ENCODE results near the gene SLC25A13. TPM values are rescaled to one million over a fixed set of nuclear protein-coding genes. Genes with fewer than 3 reads are reported as not detected.

SLC25A13 gene
- total and polyA plus RNA-seq, 2 of the 4 experiments (the other 2 are of a cell fraction): 7.4 to 11.7 TPM

- Histone ChIP-seq H3K36me3 (ENCODE audit: control insufficient read depth, insufficient read depth, low read length) (no peaks in the 10 kb centered on the region), H3K14ac (replicated peaks; ENCODE audit: low read depth, low read length) (no peak overlapping the region), H4K5ac (ENCODE audit: low read depth, low read length) (no peak overlapping the region), H3K27ac (ENCODE audit: insufficient read depth, low read length) (no peak overlapping the region), H2AFZ (replicated peaks; ENCODE audit: low read length, poor library complexity) (no peak overlapping the region), H3K23ac (ENCODE audit: low read depth, low read length) (no peak overlapping the region), H3K4me2 (ENCODE audit: low read depth, low read length) (no peak overlapping the region), H2BK120ac (ENCODE audit: low read depth, low read length) (no peak overlapping the region), H2AK9ac (replicated peaks; ENCODE audit: low read depth, low read length, poor library complexity) (no peak overlapping the region), H3K18ac (ENCODE audit: low read depth, low read length) (no peak overlapping the region), H3K9me1 (ENCODE audit: insufficient read depth, low read length) (peaks cover 6% of the 10 kb centered on the region; the same call in 1 of the 2 replicates), H2BK15ac (ENCODE audit: low read depth, low read length) (no peak overlapping the region), H3K4me1 (ENCODE audit: control insufficient read depth, insufficient read depth, low read length) (no peaks in the 10 kb centered on the region), H2BK20ac (ENCODE audit: low read depth, low read length) (no peak overlapping the region), H4K20me1 (ENCODE audit: insufficient read depth, low read length) (0 out of 2 replicates have a peak, but pooled peaks cover 6% of the 10 kb centered on the region), H3K56ac (ENCODE audit: extremely low read depth, insufficient read depth, low read length) (no peak overlapping the region), H3K4me3 (ENCODE audit: insufficient read depth, low read depth, low read length) (no peak overlapping the region), H3K9me3 (ENCODE audit: control insufficient read depth, insufficient read depth, low read length) (no peaks in the 10 kb centered on the region), H2AK5ac (ENCODE audit: low read depth, low read length) (no peak overlapping the region), H2BK5ac (ENCODE audit: low read depth, low read length, poor library complexity, severe bottlenecking) (no peak overlapping the region), H4K8ac (ENCODE audit: low read depth in 2 of 2, low read length in 2 of 2) (no peak overlapping the region), H3K4ac (ENCODE audit: low read depth, low read length) (no peak overlapping the region), H4K91ac (ENCODE audit: insufficient read depth, low read depth, low read length) (no peak overlapping the region), H3K27me3 (ENCODE audit: control insufficient read depth, insufficient read depth, low read length) (no peaks in the 10 kb centered on the region), H3K9ac (ENCODE audit: low read depth, low read length) (no peak overlapping the region), H3K79me1 (ENCODE audit: low read depth in 1 of 2, low read length in 2 of 2) (peaks cover 17 to 21% of the 10 kb centered on the region in 2 experiments; a peak in 3 of 4 replicates)
- dilution Hi-C loops (cut with HindIII; ENCODE audit: low sequenced_read_pairs, unreplicated experiment) (no loop called here), intact Hi-C loops (cut with micrococcal nuclease) (no loop called here), in situ Hi-C loops (cut with MboI; ENCODE audit: low sequenced_read_pairs) (no loop called here)
- POLR2A ChIA-PET (ENCODE audit: unreplicated experiment): no interaction called here
- BruUV-seq (replicated peaks): no TSS peak
- CTCF ChIA-PET: no interaction called here
- DNase-seq: no peak
- no peak for TF ChIP-seq CHD1 (IDR thresholded peaks at IDR 0.05; ENCODE audit: low read depth, low read length)
- no peak for TF ChIP-seq MAFK (IDR thresholded peaks at IDR 0.05; ENCODE audit: low read depth, low read length)
- no peak for TF ChIP-seq SMC3 (IDR thresholded peaks at IDR 0.05; ENCODE audit: low read depth, low read length)
- TF ChIP-seq RFX5 (IDR thresholded peaks at IDR 0.05; ENCODE audit: low read depth, low read length): no peak
- ATAC-seq (ENCODE audit: low read depth): no peak
- WGBS, 2 experiments (ENCODE audit: extremely low coverage in 2 of 2, insufficient read length in 1 of 2): no CpG with 5 or more reads among the region's 3 CpGs
These were observed 34.8 kb downstream of the SLC25A13 start for GRCh38 chr7:96287132-96287531.

Measured in IMR-90 (cell line).